GM21528 (cell line): Measurements from ENCODE around the gene GPR153.

Experiments
- ATAC-seq: cut with Tn5 transposase; IDR thresholded peaks from one replicate; pipeline ENCODE4 v1.9.1; 2021; ENCODE audit warnings: mild to moderate bottlenecking, moderate library complexity; ENCODE audit not compliant: unreplicated experiment, low FRiP score

Gene GPR153

DNA sequence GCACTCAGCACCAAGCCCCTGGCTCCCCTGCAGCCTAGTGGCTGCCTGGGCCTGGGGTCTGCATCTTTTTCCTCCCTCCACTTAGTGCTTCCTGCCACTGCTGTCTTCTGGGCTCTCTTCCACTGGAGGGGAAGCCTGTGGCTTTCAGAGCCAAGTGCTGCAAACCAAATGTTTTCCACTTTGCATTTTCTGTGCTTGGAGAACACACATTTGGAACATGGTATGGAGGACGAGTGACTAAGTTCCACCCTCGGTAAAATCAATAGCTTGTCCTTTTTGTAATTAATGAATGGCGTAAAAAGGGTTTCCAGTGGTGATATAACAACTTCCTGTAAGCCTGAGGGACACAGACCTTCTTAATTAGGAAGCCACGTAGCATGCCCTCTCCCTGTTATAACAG, 10.1 kb upstream of the GPR153 start:
- ATAC-seq: no peak

DNA sequence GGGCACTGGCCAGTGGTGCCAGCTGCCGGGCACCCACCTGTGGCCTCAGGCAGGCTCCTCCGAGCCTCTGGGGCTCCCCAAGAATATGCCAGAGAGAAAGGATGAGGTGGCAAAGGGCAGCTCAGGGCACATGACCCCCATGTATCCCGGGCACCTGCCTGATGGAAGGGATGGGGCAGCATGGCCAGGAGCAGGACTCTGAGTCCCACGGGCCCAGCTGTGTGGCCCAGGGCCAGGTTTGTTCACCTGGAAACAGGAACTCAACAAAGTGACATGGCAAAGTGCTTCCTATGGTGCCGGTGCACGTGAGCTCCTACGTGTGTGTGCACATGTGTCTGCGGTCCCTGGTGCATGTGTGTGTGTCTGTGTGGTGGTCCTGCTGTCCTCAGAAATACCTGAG, 9.5 kb upstream of the GPR153 start:
- ATAC-seq: no peak

DNA sequence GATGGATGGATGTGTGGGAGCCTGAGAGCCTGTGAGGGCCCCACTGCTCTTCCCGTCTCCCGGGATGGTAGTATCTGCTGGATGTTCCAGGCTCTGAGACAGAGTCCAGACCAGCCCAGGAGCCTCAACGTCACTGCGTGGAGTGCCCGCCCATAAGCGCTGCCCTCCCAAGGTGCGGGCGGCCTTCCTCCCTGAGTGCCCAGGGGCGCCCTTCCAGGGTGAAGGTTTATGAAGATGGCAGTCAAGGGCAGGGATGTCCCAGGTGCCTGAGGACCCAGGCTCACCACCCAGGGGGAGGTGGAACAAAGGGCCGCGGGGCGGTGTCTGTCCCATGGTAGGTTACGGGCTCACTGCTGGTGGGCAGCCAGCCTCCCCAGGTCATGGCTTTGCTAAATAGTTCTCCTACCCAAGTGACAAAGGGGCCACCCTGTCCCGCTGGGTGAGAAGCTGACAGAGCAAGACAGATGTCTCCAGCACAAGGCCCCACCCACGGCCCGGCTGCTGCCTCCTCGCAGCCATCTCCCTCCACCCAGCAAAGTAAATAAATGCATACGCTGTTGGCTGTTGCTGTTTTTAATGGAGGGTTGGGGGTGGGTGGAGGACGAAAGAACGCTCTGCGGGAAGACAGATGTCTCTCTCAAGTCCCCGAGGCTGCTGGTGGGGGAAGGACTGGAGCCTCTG, 9.0 kb upstream of the GPR153 start:
- no peak for ATAC-seq

DNA sequence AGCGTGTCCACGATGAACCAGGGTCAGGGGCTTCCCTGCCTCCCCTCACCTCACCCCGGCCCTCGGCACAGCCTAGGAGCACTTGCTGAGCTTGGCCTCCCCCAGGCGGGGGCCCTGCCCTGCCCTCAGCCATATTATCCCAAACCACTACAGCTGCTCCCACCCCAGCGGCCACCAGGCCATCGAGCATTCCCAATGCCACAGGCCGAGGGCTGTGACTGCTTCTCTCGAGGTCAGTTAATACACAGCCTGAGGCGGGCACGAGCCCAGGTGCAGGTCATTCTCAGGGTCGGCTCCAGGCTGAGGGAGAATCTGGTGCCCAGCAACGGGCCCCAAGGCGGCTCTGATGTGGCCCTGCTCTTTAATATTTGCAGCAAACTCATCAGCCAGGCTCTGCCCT, 8.4 kb upstream of the GPR153 start:
- ATAC-seq: no peak

- no peak for ATAC-seq
Observed at GRCh38 chr1:6268415-6268814, 7.5 kb upstream of the GPR153 start.

DNA sequence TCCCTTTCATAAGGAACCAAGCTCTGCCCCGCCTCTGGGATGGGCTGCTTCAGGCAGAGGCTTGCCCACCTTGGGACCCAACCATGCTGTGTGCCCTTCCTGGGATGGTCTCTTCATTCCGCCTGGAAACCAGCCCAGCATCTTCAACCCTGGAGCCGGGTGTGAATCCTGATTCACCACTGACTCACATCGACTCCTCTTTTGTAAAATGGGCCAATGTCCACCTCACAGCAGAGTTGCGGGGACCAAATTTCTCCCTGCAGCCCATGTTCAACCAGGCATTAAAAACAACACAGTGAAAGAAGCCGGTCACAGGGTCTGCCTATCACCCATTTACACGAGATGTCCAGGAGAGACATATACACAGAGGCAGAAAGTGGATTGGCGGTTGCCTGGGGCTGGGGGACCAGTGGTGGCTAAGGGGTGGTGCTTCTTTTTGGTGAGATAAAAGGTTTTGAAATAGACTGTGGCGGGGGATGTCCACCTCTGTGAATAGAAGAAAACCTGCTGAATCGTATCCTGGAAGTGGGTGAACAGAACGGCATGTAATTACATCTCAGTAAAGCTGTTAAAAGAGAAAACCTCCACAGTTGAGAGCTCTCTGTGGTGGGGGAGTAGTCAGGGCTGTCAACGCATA, 6.9 kb upstream of the GPR153 start:
- ATAC-seq: no peak

DNA sequence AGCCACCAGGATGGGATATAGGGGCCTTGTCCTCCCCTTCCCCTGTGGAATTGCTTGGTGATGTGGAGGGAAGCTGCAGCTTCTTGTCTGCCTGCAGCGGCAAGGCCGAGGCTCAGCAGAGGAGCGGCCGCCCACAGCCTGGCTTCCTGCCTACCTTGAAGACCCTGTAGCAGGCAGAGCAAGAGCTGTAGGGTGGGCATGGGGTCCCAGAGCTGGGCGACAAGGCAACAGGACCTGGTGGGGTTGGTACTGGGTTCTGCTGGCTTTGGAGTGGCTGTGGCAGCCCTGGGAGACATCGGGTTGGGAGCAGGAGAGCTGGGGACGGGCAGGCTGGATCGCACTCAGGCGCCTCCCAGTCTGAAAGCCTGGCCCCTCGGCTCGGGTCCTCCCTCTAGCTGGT, 5.7 kb upstream of the GPR153 start:
- no peak for ATAC-seq

- ATAC-seq: no peak
Observed at GRCh38 chr1:6265151-6265550, 4.3 kb upstream of the GPR153 start.

DNA sequence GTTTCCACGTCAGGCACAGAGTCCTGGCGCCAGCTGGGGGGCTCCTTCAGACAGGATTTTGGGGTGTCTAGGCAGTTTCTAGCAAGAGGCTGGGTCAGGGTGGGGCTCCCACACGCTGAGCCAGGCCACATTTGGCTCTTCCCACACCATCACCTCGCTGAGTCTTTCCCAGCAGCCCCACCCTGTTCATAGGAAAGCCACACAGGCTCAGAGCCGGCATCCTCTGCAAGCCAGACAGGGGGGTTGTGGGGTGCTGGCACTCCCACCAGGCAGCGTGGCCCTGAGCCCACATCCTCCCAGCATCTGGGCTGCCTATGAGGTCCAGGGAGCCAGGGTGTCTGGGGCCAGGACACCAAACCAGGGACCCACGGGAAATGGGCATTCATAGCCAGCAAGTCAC, 2.8 kb upstream of the GPR153 start:
- no peak for ATAC-seq

DNA sequence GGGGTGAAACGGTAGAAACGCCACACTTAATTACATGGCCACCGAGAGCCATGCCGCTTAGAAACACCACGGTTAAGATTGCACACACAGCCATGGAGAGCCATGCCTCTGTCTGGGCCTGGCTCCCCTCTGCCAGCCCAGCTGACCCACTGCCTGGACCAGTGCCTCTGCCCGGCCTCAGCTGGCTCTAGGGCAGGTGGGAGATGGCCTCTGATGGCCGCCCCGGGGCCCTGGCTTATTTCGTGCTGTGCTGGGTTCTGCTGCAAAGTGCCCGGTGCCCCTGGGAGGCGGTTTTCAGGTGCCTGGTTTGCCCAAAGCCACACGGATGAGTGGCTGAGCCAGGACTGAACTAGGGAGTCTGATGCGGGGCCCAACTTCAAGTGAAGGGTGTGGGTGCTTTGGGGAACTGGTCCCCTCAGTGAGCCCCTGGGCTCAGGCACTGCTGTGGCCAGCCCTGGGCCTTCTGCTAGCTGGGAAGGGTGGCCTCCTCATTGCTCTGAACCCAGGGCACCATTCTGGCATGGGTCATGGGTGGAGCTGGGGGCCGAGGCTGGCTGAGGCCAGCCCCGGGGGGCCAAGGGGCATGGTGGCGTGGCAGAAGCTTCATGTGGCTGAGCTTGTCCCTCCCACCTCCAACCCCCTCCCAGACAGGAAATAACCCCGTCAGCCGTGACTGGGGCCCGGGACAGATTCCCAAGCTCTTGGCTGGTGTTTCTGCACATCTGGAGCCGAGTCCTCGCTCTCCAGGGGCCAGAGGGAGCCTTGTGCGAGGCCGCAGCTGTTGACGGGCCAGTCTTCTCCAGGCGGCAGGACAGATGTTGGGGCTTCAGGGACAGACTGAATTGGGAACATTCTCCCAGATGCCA, 1.9 kb upstream of the GPR153 start:
- ATAC-seq: no peak

- no peak for ATAC-seq
Observed at GRCh38 chr1:6261615-6261995, 707 bp upstream of the GPR153 start.

DNA sequence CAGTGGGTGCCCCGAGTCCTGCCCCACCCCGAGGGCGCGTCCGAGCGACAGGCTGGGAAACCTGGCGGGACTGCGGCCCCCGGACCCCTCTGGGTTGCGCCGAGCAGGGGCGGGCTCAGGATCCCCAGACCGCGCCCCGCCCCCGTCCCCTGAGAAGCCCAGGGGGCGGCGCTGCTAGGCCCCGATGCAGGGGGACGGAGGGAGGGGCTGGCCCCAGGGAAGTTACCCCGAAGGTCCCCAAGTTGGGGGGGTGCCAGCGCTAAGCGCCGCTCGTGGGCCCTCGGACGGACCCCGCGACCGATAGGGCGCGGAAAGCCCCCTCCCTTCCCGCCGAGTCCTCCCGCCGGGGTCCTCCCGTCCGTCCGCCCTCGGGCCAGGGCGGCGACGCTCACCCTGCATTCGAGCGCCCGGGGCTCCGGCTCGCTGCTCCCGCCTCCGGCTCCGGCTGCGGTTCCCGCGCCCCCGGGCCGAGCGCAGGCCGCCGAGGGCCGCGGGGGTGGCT, 414 bp downstream of the GPR153 start:
- peak; percentile 36 for ATAC-seq

- ATAC-seq: peak; percentile 55
Observed at GRCh38 chr1:6259491-6260362, 1.2 kb downstream of the GPR153 start.

DNA sequence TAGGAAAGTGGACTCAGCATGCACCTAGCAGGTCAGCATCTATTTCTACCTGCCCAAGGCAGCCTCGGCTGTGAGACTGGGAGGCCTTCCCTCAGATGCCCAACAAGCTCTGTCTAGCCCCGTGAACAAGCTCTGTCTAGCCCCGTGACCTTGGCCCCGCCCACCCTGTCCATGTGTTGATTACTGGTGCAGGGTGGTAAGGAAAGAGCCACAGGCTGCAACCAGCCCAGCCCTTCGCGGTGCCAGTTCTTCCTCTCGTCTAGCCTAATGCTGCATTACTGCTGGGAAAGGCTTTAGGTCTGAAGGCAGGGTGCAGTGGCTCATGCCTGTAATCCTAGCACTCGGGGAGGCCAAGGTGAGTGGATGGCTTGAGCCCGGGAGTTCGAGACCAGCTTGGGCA, 2.2 kb downstream of the GPR153 start:
- no peak for ATAC-seq

GRCh38 chr1:6257541-6258069, 3.3 kb downstream of the GPR153 start:
- no peak for ATAC-seq

GRCh38 chr1:6256645-6257044, 4.3 kb downstream of the GPR153 start:
- no peak for ATAC-seq

GRCh38 chr1:6254691-6255090, 6.2 kb downstream of the GPR153 start:
- ATAC-seq: no peak

- no peak for ATAC-seq
Observed at GRCh38 chr1:6253380-6253779, 7.5 kb downstream of the GPR153 start.

- ATAC-seq: no peak
Observed at GRCh38 chr1:6252374-6252710, 8.6 kb downstream of the GPR153 start.

DNA sequence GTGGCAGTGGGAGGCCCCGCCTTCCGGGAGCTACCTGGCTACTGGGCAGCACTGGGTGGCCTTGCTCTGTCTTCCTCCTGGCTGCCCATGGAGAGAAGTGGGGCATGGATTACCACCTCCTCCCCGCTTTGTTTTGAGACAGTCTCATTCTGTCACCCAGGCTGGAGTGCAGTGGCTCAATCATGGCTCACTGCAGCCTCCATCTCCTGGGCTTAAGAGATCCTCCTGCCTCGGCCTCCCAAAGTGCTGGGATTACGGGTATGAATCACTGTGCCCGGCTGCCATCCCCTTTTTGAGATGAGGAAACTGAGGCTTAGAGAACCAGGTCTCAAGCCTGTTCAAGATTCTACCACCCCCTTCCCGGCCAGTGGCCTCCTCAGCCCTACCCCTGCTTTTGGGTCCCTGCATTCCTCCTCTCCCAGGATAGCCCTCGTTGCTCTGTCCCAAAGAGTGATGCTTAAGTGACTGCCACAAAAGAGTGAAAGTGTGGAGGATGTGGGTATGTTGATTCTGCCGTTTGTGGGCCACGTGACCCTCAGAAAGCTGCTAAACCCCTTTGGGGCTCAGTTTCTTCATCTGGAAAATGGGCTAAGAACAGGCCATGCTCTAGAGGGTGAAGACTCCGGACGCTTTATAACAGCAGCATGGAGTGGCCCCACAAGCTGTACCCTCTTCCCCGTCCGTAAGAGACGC, 9.1 kb downstream of the GPR153 start:
- ATAC-seq: no peak
